Measurements from ENCODE around the gene FLT3. TPM values are rescaled to one million over a fixed set of nuclear protein-coding genes. Genes with fewer than 3 reads are reported as not detected.

FLT3 gene
- total and polyA plus RNA-seq, 8 donors, result 0.18 to 3.5 (median 1.2) TPM; not detected in 3

DNA sequence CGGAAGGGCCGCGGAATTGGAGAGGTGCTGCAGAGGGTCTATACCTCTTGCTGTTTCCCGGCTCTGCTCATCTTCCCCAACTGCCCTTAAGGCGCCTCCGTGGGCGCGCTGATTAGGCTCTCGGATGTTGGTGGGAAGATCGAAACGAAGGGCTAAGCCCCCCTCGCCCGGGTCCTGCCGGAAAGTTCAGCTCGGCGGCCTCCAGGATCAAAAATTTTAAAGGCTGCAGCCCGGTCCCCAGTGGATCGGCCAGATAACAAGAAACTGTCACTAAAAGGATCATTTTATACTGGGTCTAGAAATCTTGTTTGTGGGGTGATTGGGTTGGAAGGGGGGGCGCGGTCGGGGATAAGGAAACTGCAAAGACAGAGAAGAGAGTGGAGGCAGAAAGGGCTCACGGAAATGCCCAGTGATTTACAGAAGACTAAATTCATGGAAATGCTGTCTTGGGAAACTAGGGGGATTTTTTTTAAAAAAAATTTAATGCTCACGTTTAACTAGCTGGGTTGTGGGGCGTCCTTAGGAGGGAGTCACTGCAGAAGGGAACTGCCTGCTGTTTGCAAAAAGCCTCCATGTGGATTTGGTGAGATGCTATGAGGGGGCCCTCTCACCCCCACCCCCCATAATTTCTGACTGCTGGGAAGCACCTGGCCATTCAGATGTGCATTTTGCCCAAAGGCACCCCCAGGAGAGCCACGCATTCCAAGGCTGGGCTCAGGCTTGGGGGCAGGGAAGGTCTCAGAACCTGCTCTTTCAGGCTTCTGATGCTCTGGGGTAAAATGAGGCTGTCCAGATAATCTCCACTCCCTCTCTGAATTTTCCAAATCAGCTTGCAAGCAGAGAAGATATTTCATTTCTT is 138.9 kb downstream of the FLT3 start:
- H3K36me3 ChIP-seq, result no peaks in the 10 kb centered on the region
- intact Hi-C loops (cut with DNase I; ENCODE audit: low total_unique reads), result no loop called here
- TF ChIP-seq, protein P1, sequence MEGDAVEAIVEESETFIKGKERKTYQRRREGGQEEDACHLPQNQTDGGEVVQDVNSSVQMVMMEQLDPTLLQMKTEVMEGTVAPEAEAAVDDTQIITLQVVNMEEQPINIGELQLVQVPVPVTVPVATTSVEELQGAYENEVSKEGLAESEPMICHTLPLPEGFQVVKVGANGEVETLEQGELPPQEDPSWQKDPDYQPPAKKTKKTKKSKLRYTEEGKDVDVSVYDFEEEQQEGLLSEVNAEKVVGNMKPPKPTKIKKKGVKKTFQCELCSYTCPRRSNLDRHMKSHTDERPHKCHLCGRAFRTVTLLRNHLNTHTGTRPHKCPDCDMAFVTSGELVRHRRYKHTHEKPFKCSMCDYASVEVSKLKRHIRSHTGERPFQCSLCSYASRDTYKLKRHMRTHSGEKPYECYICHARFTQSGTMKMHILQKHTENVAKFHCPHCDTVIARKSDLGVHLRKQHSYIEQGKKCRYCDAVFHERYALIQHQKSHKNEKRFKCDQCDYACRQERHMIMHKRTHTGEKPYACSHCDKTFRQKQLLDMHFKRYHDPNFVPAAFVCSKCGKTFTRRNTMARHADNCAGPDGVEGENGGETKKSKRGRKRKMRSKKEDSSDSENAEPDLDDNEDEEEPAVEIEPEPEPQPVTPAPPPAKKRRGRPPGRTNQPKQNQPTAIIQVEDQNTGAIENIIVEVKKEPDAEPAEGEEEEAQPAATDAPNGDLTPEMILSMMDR (IDR thresholded peaks at IDR 0.05), result no peak
- TF ChIP-seq POLR2AphosphoS5 (IDR thresholded peaks at IDR 0.05), result no peak
- TF ChIP-seq EP300 (IDR thresholded peaks at IDR 0.05), result no peak
- TF ChIP-seq POLR2A (IDR thresholded peaks at IDR 0.05), result no peak
- peak overlapping the region in 1 of 5 donors; percentile 44 for H3K27ac ChIP-seq
- 7 to 11% (median 8%) methylated on average over 18 to 25 of the region's 25 CpGs for WGBS, 5 donors
- H3K4me1 ChIP-seq, result peaks cover 21 to 65% (median 37%) of the 10 kb centered on the region in 4 donors
- no peaks in the 10 kb centered on the region for H3K9me3 ChIP-seq
- peak overlapping the region; percentile 35 to 58 (median 44) for H3K4me3 ChIP-seq
- DNase-seq, result no peak
- H3K27me3 ChIP-seq, result peaks cover 34 to 100% (median 82%) of the 10 kb centered on the region in 3 donors

DNA sequence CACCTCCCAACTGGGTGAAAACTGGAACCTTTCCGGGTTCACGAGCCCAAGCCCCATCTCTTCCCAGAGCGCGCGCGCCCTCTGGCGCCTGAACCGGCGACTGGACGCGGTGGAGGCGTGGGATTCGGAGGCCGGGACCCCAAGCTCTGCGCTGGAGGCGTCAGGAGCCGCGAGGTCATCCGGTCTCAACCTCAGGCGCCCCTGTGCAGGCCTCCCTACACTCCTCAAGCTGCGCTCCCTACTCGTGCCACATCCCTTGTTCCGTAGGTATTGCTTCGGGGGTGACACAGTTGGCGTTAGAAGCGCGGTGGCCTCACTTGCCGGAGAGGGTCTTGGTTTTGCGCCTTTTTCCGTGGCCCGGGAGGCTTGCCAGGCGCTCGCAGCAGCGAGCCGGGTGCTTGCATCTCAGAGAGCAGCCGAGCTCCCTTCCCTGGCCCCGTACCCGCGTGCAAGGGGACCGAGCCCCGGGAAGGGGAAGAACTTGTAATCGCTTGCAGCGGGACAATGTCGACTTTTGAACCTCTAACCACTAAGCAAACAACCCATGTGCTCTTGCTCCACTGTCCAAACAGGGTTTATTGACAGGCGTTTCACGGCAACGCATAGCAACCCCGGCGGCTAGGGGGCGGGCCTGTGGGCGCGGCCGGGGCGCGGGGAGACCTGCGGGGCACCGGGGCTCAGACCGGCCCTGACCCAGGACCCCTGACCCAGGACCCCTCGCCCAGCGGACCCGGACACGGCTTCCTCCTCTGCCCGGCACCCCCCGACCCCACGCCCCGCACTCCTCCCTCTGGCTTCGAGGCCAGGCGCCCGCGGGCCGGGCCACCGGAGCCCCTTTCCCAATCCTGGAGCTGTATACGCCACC is 139.8 kb downstream of the FLT3 start:
- peaks cover 30 to 100% (median 82%) of the 10 kb centered on the region in 3 donors for H3K27me3 ChIP-seq
- WGBS, 5 donors, result 1 to 2% (median 1%) methylated on average over 39 to 73 of the region's 73 CpGs
- H3K9me3 ChIP-seq, result no peaks in the 10 kb centered on the region
- H3K36me3 ChIP-seq, result no peaks in the 10 kb centered on the region
- intact Hi-C loops (cut with DNase I; ENCODE audit: low total_unique reads), result no loop called here
- TF ChIP-seq, protein P1 (IDR thresholded peaks at IDR 0.05), result peak in 2 of 7 experiments; percentile 20 to 54
- TF ChIP-seq EP300 (IDR thresholded peaks at IDR 0.05), result no peak
- TF ChIP-seq POLR2AphosphoS5 (IDR thresholded peaks at IDR 0.05), result peak in 2 of 3 donors; percentile 37 to 61
- TF ChIP-seq POLR2A (IDR thresholded peaks at IDR 0.05), result no peak
- peak overlapping the region; percentile 35 to 58 (median 44) for H3K4me3 ChIP-seq
- DNase-seq, result peak; percentile 81 to 95
- H3K4me1 ChIP-seq, result peaks cover 15 to 60% (median 29%) of the 10 kb centered on the region in 4 donors
- H3K27ac ChIP-seq, result peak overlapping the region in 4 of 5 donors; percentile 10 to 57 (median 40)

DNA sequence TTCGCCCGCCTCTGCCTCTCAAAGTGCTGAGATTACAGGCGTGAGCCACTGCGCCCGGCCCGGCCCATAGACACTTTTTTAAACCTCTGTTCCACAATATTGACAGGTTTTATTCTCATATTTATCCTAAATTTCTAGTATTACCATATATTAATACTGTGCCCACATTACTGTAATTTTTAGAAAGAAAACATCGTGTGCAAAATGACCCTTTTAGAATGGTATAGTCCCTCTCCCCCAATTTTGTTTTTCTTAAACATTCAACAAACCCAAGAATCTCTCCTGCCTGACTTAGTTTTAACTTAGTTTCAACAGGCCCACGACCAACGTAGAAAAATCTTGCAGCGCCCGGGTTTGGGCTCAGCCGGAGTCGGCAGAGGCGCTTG is 140.4 kb downstream of the FLT3 start:
- Histone ChIP-seq H3K27ac (peak overlapping the region in 3 of 5 donors; percentile 37 to 57 (median 44)), H3K9me3 (no peaks in the 10 kb centered on the region), H3K27me3 (peaks cover 24 to 100% (median 79%) of the 10 kb centered on the region in 3 donors), H3K4me3 (peak overlapping the region; percentile 35 to 58 (median 44)), H3K4me1 (peaks cover 15 to 58% (median 28%) of the 10 kb centered on the region in 4 donors), H3K36me3 (no peaks in the 10 kb centered on the region)
- DNase-seq, result no peak
- 9 to 15% (median 11%) methylated on average over 14 of the region's 14 CpGs for WGBS, 5 donors
- intact Hi-C loops (cut with DNase I; ENCODE audit: low total_unique reads), result no loop called here
- TF ChIP-seq, protein P1 (IDR thresholded peaks at IDR 0.05), result no peak

DNA sequence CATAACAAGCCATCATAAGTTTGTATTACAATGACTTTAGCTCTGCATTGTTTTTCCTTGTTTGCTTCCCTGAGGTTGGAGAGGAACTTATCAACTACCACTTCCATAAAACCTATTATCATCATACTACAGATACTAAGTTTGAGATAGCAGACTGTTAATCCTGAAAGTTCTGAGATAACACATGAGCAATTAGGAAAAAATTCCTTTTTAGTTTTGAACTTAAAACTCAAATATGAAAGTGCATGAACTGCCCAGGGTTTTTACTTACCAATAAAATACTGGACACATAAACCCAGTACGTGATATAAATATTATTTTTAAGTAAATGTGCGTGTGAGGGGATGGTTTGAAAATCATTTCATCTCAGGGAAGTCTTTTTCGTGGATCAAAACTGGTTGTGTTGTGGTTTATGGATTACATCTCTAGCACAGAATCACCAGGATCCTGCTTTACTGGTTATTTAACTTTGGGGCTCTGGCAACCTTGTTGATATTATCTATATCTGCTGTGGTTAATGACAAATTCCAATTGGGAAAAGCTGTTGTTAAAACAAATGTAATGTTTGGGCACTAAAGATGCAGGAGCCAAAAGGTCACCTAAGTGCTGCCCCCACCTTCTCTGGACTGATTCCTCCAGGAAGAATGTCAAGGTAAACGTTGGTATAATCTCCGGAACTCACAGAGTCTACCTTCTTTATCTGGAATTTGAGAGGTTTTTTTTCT is 143.6 kb downstream of the FLT3 start:
- TF ChIP-seq POLR2AphosphoS5 (IDR thresholded peaks at IDR 0.05) (no peak), EP300 (IDR thresholded peaks at IDR 0.05) (no peak), POLR2A (IDR thresholded peaks at IDR 0.05) (no peak)
- TF ChIP-seq, protein P1 (IDR thresholded peaks at IDR 0.05), result no peak
- no peak overlapping the region for H3K27ac ChIP-seq
- H3K27me3 ChIP-seq, result peaks cover 24 to 97% (median 86%) of the 10 kb centered on the region in 3 donors
- intact Hi-C loops (cut with DNase I; ENCODE audit: low total_unique reads), result no loop called here
- peaks cover 31 to 80% (median 51%) of the 10 kb centered on the region in 4 donors for H3K4me1 ChIP-seq
- H3K4me3 ChIP-seq, result no peak overlapping the region
- DNase-seq, result no peak
- no peaks in the 10 kb centered on the region for H3K36me3 ChIP-seq
- 13 to 21% (median 16%) methylated on average over 5 of the region's 5 CpGs for WGBS, 5 donors
- no peaks in the 10 kb centered on the region for H3K9me3 ChIP-seq
